Activated CD4-positive, alpha-beta T cell treated with anti-CD3 and anti-CD28 coated beads, Interleukin-2, Interleukin-4, amounts not matched to agents 100 ng/mL and 50 ng/mL, durations not matched to agents 16 hours and 8 hours (primary cell): ENCODE measurements around the gene FOXC2.

Experiments
- DNase-seq: peaks from one replicate; pipeline ENCODE4 v3.0.0-alpha.2; 2020; ENCODE audit warnings: low spot score

The FOXC2 gene

GRCh38 chr16:86573646-86574508, 7.2 kb downstream of the FOXC2 start:
- DNase-seq, result no peak

- DNase-seq, result no peak
These were observed 8.0 kb downstream of the FOXC2 start for GRCh38 chr16:86574646-86575045.

- DNase-seq, result no peak
These were observed 8.6 kb downstream of the FOXC2 start for GRCh38 chr16:86575095-86575685.

GRCh38 chr16:86575754-86576557, 9.3 kb downstream of the FOXC2 start:
- DNase-seq, result peak; percentile 36

- no peak for DNase-seq
These were observed 10.1 kb downstream of the FOXC2 start for GRCh38 chr16:86576591-86577313.

GRCh38 chr16:86577314-86577971, 10.8 kb downstream of the FOXC2 start:
- no peak for DNase-seq

- no peak for DNase-seq
These were observed 11.5 kb downstream of the FOXC2 start, which contains the start of gene FOXL1 for GRCh38 chr16:86578061-86578599. Gene FOXL1 (plus strand): TSS chr16:86578549. CDS start chr16:86578724, 175 bp downstream.

GRCh38 chr16:86578611-86579267, 12.1 kb downstream of the FOXC2 start:
- no peak for DNase-seq

- DNase-seq, result no peak
These were observed 12.8 kb downstream of the FOXC2 start for GRCh38 chr16:86579268-86580062.

GRCh38 chr16:86580063-86580790, 13.6 kb downstream of the FOXC2 start:
- DNase-seq, result no peak

- no peak for DNase-seq
These were observed 14.2 kb downstream of the FOXC2 start for GRCh38 chr16:86580791-86581170.

- DNase-seq, result no peak
These were observed 14.8 kb downstream of the FOXC2 start for GRCh38 chr16:86581458-86581857.

- no peak for DNase-seq
These were observed 17.5 kb downstream of the FOXC2 start for GRCh38 chr16:86584071-86584685.

- DNase-seq, result no peak
These were observed 18.4 kb downstream of the FOXC2 start for GRCh38 chr16:86584726-86585721.

- DNase-seq, result no peak
These were observed 19.4 kb downstream of the FOXC2 start for GRCh38 chr16:86585821-86586611.

GRCh38 chr16:86587487-86587886, 20.9 kb downstream of the FOXC2 start:
- DNase-seq, result no peak
